NT2/D1 (cell line): ENCODE results near the gene TTLL4.

Experiments
- YY1 ChIP-seq: IDR thresholded peaks from 2 replicates; pipeline ENCODE4 v1.6.1; 2011; ENCODE audit not compliant: insufficient read length, insufficient read depth
- ZNF274 ChIP-seq: IDR thresholded peaks from 2 replicates; pipeline ENCODE4 v1.6.1; 2011; ENCODE audit warnings: mild to moderate bottlenecking, low read depth, low read length

GRCh38 chr2:218732761-218733158 is 22.1 kb downstream of the TTLL4 start:
- TF ChIP-seq ZNF274: no peak
- no peak for TF ChIP-seq YY1
